HFFc6 (cell line): ENCODE results near the gene MSH5. TPM values are rescaled to one million over a fixed set of nuclear protein-coding genes. Genes with fewer than 3 reads are reported as not detected.
A peak's percentile ranks its signal among the peaks of the same experiment; 100 is the strongest.

Experiments
- DNase-seq: peaks from one replicate; pipeline ENCODE4 v3.0.0-alpha.2; 2018
- H3K27ac Mint-ChIP-seq: 2 replicates; pipeline ENCODE4 v1.8.0; 2020; ENCODE audit warnings: mild to moderate bottlenecking, mixed read lengths
- H3K27me3 Mint-ChIP-seq: 2 replicates; pipeline ENCODE4 v1.8.0; 2021; ENCODE audit warnings: mild to moderate bottlenecking, moderate library complexity, mixed read lengths; ENCODE audit not compliant: insufficient read depth
- H3K36me3 Mint-ChIP-seq: 2 replicates; pipeline ENCODE4 v1.8.0; 2021; ENCODE audit warnings: low read depth, mixed read lengths
- H3K4me1 Mint-ChIP-seq: 2 replicates; pipeline ENCODE4 v1.8.0; 2020; ENCODE audit warnings: low read depth, mixed read lengths
- H3K4me3 Mint-ChIP-seq: 2 replicates; pipeline ENCODE4 v1.8.0; 2020; ENCODE audit warnings: mild to moderate bottlenecking, moderate library complexity, mixed read lengths
- H3K9me3 Mint-ChIP-seq: 2 replicates; pipeline ENCODE4 v1.8.0; 2020; ENCODE audit warnings: mild to moderate bottlenecking, mixed read lengths
- CTCF ChIP-seq: fragments of 200-600 bp; sonication (generic); IDR thresholded peaks from 2 replicates; pipeline ENCODE4 v1.5.0; 2021; ENCODE audit warnings: antibody characterized with exemption, mild to moderate bottlenecking
- total RNA-seq, 6 experiments: library from RNA; stranded (reverse); fragmentation: NEBNext Ultra II Directional; extraction: Animal tissue kit (Norgen Biotek cat#: 25700); gene quantifications; 2 replicates in 1 of 6; 3 replicates in 5 of 6; pipeline ENCODE4 v1.2.3, GENCODE V29; 2021

Gene MSH5
- total RNA-seq, 6 experiments from 2014 or later: 7.4 to 14.8 (median 12.6) TPM

- peak; percentile 45 for DNase-seq
- Mint-ChIP-seq H3K9me3 (no peaks in the 10 kb centered on the region), H3K4me1 (peaks cover 13% of the 10 kb centered on the region; the same call in 1 of the 2 replicates), H3K27me3 (no peaks in the 10 kb centered on the region; the same call in 1 of the 2 replicates), H3K36me3 (no peaks in the 10 kb centered on the region), H3K4me3 (no peak overlapping the region), H3K27ac (no peak overlapping the region)
- peak; percentile 92 for TF ChIP-seq CTCF
Measured at GRCh38 chr6:31769684-31770371, 30.0 kb downstream of the MSH5 start.

GRCh38 chr6:31770860-31771259, 31.1 kb downstream of the MSH5 start:
- no peak for TF ChIP-seq CTCF
- Mint-ChIP-seq H3K27ac (no peak overlapping the region), H3K27me3 (no peaks in the 10 kb centered on the region; the same call in 1 of the 2 replicates), H3K36me3 (no peaks in the 10 kb centered on the region), H3K4me1 (peaks cover 9% of the 10 kb centered on the region; the same call in 1 of the 2 replicates), H3K4me3 (no peak overlapping the region), H3K9me3 (no peaks in the 10 kb centered on the region)
- no peak for DNase-seq

GRCh38 chr6:31771992-31772358, 32.2 kb downstream of the MSH5 start:
- Mint-ChIP-seq H3K4me3 (no peak overlapping the region), H3K4me1 (peaks cover 8% of the 10 kb centered on the region), H3K27me3 (no peaks in the 10 kb centered on the region; the same call in 1 of the 2 replicates), H3K27ac (no peak overlapping the region), H3K36me3 (no peaks in the 10 kb centered on the region), H3K9me3 (no peaks in the 10 kb centered on the region)
- no peak for TF ChIP-seq CTCF
- no peak for DNase-seq

GRCh38 chr6:31775184-31775583, 35.4 kb downstream of the MSH5 start:
- no peak overlapping the region for H3K27ac Mint-ChIP-seq
- no peak for DNase-seq
- peaks cover 17% of the 10 kb centered on the region for H3K4me1 Mint-ChIP-seq
- no peak overlapping the region for H3K4me3 Mint-ChIP-seq
- no peaks in the 10 kb centered on the region for H3K36me3 Mint-ChIP-seq
- TF ChIP-seq CTCF: no peak
- H3K27me3 Mint-ChIP-seq: no peaks in the 10 kb centered on the region; the same call in 1 of the 2 replicates
- H3K9me3 Mint-ChIP-seq: no peaks in the 10 kb centered on the region

GRCh38 chr6:31775633-31776484, 36.1 kb downstream of the MSH5 start:
- TF ChIP-seq CTCF: no peak
- Mint-ChIP-seq H3K4me3 (no peak overlapping the region), H3K27me3 (no peaks in the 10 kb centered on the region; the same call in 1 of the 2 replicates), H3K9me3 (no peaks in the 10 kb centered on the region), H3K27ac (peak overlapping the region; percentile 29; the same call in 1 of the 2 replicates), H3K36me3 (no peaks in the 10 kb centered on the region), H3K4me1 (peaks cover 17% of the 10 kb centered on the region)
- no peak for DNase-seq
